GM12872 (cell line): ENCODE data around the gene PDE8A.

ENCODE experiments used
- TF ChIP-seq, protein P1 (sequence below): IDR thresholded peaks from 3 replicates; pipeline ENCODE4 v1.5.1; 2011; ENCODE audit warnings: low read depth, mild to moderate bottlenecking, low read length, moderate library complexity; ENCODE audit not compliant: insufficient read depth

Gene PDE8A

GRCh38 chr15:85010071-85010385 is 28.4 kb downstream of the PDE8A start:
- TF ChIP-seq, protein P1, sequence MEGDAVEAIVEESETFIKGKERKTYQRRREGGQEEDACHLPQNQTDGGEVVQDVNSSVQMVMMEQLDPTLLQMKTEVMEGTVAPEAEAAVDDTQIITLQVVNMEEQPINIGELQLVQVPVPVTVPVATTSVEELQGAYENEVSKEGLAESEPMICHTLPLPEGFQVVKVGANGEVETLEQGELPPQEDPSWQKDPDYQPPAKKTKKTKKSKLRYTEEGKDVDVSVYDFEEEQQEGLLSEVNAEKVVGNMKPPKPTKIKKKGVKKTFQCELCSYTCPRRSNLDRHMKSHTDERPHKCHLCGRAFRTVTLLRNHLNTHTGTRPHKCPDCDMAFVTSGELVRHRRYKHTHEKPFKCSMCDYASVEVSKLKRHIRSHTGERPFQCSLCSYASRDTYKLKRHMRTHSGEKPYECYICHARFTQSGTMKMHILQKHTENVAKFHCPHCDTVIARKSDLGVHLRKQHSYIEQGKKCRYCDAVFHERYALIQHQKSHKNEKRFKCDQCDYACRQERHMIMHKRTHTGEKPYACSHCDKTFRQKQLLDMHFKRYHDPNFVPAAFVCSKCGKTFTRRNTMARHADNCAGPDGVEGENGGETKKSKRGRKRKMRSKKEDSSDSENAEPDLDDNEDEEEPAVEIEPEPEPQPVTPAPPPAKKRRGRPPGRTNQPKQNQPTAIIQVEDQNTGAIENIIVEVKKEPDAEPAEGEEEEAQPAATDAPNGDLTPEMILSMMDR, result no peak

DNA sequence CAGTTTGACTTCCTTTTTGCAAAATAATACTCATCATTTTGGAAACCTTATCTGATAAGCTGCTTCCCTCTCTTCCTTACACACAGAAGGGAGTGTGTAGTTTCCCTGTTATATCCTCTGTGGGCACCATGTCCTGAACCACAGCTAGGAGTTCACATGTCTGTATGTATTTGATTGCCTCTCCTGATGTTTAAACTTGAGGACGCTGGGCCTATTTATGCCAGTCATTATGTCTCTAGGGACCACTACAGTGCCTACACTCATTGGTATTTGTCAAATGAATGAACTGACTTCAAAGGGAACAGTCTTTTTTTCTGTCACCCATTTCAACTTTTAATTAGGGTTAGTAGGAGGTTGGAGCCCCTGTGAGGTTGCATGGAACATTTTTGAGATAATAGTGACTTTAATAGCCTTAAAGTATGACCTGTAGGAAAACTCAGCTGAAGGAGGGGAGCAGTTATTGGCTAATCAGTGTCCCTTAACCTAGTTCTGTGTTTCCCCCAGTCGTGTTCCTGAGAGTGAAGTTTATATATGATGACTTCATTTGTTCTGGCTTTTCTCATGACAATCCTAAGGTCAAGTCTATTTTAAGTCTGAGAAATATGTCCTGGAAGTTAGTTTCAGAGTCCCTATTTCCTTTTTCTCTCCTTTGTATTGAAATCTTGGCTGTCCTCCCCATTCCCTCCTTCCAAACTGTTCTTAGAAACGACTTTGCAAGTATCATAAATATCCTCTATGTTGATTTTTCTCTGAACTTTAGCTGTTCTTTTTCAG is 28.9 kb downstream of the PDE8A start:
- TF ChIP-seq, protein P1, result peak; percentile 45; the same call in 2 of the 3 replicates

- TF ChIP-seq, protein P1, result no peak
Measured at GRCh38 chr15:85011160-85011571, 29.5 kb downstream of the PDE8A start.

DNA sequence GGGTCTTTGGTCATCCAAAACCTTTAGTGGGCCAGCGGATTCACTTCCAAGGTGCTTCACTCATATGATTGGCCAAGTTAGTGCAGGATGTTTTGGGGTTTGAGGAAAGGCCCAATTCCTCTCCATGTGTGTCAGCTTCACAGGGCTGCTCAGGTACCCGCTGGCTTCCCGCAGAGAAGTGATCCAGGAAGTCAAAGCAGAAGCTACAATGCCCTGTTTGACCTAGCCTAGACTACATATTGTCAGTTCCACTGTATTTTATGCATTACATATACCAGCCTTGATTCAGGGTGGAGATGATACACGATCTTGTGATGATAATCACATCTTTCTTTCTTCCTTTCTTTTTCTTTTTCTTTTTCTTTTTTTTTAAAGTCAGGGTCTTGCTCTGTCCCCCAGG is 32.1 kb downstream of the PDE8A start:
- TF ChIP-seq, protein P1, result no peak

GRCh38 chr15:85014932-85015331 is 33.3 kb downstream of the PDE8A start:
- TF ChIP-seq, protein P1, result no peak

GRCh38 chr15:85016275-85016674 is 34.6 kb downstream of the PDE8A start:
- TF ChIP-seq, protein P1, result no peak

GRCh38 chr15:85019815-85020590 is 38.3 kb downstream of the PDE8A start:
- TF ChIP-seq, protein P1, result no peak
